Measurements from ENCODE around the gene KCND3.

The KCND3 gene

DNA sequence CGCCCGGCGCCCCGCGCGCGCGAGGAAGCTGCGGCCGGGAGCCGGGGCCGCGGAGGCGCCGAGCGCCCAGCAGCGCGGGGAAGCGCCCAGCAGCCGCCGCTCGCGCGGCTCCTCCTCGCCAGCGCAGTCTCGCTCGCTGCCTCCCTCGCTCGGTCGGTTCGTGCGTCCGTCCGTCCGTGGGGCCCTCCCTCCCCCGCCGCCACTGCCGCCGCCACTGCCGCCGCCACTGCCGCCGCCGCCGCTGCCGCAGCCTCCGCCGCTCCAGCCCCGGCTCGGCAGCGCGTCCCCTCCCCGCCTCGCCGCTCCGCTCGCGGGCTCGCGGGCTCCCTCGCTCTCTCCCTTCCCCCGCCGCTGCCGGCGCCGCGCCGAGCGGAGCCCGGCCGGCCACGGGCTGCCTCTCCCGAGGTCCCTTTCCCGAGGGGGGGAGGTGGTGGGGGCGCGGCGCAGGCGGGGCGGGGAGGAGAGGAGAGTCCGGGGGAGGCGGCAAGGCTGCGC, at the start of gene KCND3:
Gene KCND3 (minus strand): TSS at position 138 of the 495 bp plus-strand sequence.
- in situ Hi-C loops (cut with MboI; ENCODE audit: low sequenced_read_pairs) = no loop called here

DNA sequence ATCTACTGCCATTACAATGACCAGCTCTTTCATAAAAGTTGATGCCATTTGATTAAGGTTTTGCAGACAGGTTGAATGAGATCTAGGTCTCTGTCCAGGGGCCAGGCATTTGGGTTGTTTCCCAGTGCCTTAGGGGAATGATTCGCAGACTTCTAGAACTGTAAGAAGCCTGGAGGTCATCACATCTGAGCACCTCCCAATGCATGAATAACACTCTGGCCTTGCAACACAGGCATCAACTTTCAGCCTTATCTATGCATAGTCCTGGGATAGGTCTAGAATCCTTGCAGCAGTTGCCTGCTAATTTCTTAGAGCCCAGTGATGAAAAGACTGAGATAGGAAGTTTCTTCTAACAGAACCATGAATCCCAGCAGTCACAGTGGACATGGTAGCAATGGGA, 44.8 kb upstream of the KCND3 start:
- in situ Hi-C loops (cut with MboI; ENCODE audit: low sequenced_read_pairs) = no loop called here

GRCh38 chr1:112033439-112034120, 44.1 kb upstream of the KCND3 start:
- in situ Hi-C loops (cut with MboI; ENCODE audit: low sequenced_read_pairs) = no loop called here

DNA sequence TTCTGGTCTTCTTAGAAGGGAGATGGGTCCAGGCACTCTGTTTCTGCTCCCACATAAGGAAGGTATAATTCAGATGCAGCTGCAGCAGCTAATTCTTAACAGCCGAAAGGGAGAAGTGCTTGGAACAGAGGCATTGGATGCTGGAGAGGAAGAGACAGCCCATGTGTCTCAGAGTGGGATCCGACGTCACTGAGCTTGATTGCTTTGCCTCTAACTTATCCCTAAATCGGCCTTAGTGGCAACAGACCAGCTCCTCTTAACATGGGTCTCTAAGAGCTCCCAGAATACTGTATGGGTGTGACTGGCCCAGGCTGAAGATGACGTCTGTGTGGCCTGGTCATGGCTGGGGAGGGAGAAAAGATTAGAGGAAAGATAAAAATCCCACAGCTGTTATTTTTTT, 40.7 kb upstream of the KCND3 start:
- in situ Hi-C loops (cut with MboI; ENCODE audit: low sequenced_read_pairs) = no loop called here

DNA sequence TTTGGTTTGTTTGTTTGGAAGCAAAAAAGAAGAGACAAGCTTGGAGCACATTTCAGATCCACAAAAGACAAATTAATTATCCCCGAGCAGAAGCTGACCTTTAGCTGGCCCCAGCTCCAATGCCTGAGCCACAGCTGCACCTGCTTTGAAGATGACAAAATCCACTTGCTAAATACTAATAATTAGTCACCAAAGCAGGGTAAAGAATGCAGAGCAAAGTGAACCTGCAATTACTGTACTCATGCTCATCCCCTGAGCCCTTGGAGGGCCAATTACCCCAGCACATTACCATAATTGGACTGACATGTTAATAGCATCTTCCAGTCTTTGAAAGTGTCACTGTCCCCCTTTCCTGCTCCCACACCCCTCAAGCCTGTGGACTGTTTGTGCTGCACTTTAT, 38.2 kb upstream of the KCND3 start:
- in situ Hi-C loops (cut with MboI; ENCODE audit: low sequenced_read_pairs) = no loop called here

DNA sequence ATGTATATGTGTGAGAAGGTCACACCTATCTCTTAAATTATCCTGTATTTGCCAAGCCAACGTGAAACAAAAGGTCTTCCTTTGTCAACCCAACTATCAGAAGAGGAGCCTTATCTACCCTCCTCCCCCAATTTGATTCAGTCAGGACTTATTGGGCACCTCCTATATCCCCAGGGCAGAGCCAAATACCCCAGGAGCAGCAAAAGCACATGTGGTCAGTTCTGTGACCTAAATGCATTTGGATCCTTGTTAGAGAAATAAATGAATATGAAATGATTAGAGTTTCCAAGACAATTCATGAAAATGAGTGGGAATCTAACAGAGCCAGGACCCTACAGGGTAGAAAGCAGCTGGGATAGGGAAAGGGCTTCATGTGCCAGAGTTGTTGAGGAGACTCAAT, 37.0 kb upstream of the KCND3 start:
- in situ Hi-C loops (cut with MboI; ENCODE audit: low sequenced_read_pairs) = no loop called here

GRCh38 chr1:112026016-112026415, 36.5 kb upstream of the KCND3 start:
- in situ Hi-C loops (cut with MboI; ENCODE audit: low sequenced_read_pairs) = no loop called here

DNA sequence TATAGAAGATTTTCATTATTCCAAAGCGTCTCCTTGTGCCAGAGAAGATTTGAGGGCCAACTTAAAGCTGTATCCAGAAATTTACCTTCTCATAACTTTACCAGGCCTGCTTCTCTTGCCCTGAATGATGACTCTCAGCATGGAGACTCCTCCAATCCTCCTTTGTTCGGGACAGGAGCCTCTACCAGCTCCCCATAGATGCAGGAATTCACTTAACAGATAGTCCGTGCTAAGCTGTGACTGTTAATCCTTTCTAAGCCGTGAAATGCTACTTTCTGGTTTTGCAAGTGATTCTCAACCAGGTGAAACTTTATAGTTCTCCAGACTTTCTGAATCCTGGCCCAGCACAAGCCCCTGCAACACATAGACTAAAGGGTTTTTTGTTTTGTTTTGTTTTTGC, 31.8 kb upstream of the KCND3 start:
- in situ Hi-C loops (cut with MboI; ENCODE audit: low sequenced_read_pairs) = no loop called here

- in situ Hi-C loops (cut with MboI; ENCODE audit: low sequenced_read_pairs) = no loop called here
Observed at GRCh38 chr1:112017183-112017582, 27.7 kb upstream of the KCND3 start.

DNA sequence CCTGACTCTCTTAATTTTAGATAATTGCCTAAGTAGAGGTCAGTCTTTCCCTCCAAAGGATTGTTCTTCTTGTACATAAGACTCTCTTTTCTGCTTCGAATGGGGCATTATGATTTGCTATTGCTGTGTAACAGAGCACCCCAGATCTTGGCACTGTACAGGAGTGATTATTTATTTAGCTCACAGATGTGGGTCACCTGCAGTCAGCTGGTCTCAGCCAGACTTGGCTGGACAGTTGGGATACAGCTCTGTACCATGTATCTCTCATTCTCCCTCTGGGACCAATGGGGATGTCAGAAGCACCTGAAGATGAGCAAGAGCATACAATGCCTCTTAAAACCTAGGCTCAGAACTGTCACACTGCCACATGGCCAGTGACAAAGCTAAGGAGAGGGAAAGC, 23.4 kb upstream of the KCND3 start:
- in situ Hi-C loops (cut with MboI; ENCODE audit: low sequenced_read_pairs) = no loop called here

DNA sequence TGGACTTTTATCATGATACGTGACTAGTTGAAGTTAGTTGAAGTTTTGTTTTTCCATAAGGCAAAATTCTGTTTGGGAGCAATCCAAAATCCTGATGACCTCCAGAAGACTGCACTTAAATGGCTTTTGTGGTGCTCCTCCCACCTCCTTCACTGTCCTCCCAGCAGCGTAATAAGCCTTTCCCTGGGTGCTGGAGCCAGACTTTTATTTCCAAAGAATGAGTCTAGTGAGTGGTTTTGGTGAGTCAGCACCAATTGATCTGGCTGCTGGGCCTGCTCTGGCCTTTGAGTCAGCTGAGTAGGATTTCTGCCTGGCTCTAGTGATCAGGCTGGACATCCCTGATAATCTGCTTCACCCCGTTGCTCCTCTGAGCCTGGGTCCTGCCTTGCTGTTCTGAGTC, 21.7 kb upstream of the KCND3 start:
- in situ Hi-C loops (cut with MboI; ENCODE audit: low sequenced_read_pairs) = no loop called here

GRCh38 chr1:112007169-112007568, 17.7 kb upstream of the KCND3 start:
- in situ Hi-C loops (cut with MboI; ENCODE audit: low sequenced_read_pairs) = no loop called here

- in situ Hi-C loops (cut with MboI; ENCODE audit: low sequenced_read_pairs) = no loop called here
Observed at GRCh38 chr1:112006416-112007025, 17.1 kb upstream of the KCND3 start.

- in situ Hi-C loops (cut with MboI; ENCODE audit: low sequenced_read_pairs) = no loop called here
Observed at GRCh38 chr1:112004076-112004475, 14.6 kb upstream of the KCND3 start.

DNA sequence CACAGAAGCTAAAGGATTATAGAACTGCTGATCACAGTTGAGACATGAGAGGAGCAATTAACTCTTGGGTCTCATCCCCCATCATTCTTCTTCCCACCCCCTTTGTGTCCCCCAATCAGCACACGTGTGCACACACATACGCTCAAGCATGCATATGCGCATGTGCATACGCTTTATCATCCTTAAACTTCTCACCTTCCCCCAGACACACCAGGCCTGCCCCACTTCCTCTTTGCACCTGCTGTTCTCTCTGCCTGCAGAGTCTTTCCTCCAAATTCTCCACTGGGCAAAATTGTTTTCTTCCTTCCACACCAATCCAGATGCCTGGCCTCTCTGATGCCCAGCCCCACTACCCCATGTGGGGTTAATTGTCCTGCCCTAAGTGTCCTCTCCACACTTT, 13.0 kb upstream of the KCND3 start:
- in situ Hi-C loops (cut with MboI; ENCODE audit: low sequenced_read_pairs) = no loop called here

GRCh38 chr1:112001436-112001835, 12.0 kb upstream of the KCND3 start:
- in situ Hi-C loops (cut with MboI; ENCODE audit: low sequenced_read_pairs) = no loop called here

DNA sequence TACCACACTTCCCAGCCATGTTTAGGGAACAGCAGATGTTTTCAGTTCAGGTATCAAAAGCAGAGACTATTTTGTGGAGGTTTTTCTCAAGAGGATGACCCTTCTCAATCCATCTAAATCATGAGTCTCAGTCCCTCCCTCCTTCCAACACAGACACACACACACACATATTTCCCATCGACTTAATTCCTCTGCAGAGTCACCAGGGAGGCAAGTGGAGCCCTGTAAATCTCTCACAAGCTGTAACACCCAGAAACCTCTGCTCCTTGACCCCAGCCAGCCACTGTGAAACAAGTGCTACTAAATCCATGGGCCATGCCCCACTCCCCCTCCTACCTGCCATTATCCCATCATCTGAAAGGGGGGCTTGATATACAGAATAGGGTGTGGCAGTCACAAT, 10.6 kb upstream of the KCND3 start:
- in situ Hi-C loops (cut with MboI; ENCODE audit: low sequenced_read_pairs) = no loop called here

DNA sequence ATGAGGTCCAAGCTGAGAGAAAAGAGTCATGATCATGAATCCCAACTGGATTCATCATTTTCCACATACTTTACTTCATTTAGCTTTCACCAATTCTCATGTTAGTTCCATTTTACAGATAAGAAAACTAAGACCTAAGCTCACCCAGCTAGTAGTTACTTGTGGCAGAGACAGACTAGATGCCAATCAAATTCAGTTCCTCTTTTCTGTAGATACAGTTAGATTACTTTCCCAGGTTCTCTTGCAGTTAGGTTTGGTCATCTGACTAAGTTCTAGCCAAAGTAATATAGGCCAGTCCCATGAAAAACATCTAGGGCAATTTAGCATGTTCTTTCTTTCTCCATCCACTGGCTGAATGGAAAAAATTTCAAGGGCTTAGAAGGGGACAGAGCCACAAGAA, 8.9 kb upstream of the KCND3 start:
- in situ Hi-C loops (cut with MboI; ENCODE audit: low sequenced_read_pairs) = no loop called here

- in situ Hi-C loops (cut with MboI; ENCODE audit: low sequenced_read_pairs) = no loop called here
Observed at GRCh38 chr1:111992476-111992875, 3.0 kb upstream of the KCND3 start.

DNA sequence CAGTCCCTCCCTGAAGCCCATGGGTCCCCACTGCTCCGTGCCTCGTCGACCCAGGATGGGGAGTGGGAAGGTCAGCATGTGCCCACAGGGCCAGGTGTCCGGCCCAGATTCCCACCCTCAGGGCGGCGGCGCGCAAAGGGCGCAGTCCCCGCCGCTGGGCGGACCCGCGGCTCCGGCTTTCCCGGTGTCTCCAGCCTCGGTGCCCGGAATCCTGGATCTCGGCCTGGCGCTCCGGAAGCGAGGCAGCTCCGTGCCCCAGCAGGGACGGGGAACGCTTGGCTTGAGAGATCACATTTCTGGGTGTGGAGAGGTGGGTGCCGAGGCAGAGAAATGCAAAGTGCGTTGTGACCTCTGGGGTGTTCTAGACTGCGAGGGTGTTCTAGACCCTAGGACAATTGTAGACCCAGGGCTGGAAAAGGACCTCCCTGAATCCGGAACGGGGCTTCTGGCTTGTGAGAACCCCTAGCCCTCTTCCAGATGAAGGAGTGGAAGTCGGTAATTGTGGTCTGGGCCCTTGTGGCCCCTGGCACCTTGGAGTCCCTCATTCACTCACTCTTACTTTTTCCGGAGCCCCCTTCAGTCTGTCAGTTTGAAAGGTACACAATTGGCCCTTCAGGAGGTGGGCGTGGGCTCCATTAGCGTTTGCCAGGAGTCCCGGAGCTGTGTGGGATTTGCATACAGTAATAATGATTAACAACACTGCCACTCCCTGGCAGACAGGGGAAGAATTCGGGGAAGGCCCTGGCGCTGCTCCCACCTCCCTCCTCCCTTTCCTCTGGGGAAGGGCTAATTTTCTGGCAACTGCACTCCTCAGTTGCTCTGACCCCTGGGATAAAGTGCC, 1.6 kb upstream of the KCND3 start:
- in situ Hi-C loops (cut with MboI; ENCODE audit: low sequenced_read_pairs) = no loop called here

- in situ Hi-C loops (cut with MboI; ENCODE audit: low sequenced_read_pairs) = no loop called here
Observed at GRCh38 chr1:111990026-111990877, 784 bp upstream of the KCND3 start.

Measured in HL-60/S4 treated with retinoic acid at 250 ng/mL for 4 days and 3 days (cell line).